BLaER1 treated with 17β-estradiol and CSF1 and Interleukin-3, amounts not matched to agents 10 nM and 100 nM (cell line): ENCODE measurements around the gene RAB35.

Experiments used
- H3K27ac ChIP-seq, 11 experiments: shearing (Covaris generic); formaldehyde crosslinking; 2 replicates each; pipeline ENCODE4 v1.8.1; 2022
- H3K27me3 ChIP-seq, 11 experiments: shearing (Covaris generic); formaldehyde crosslinking; 2 replicates each; pipeline ENCODE4 v1.8.1; 2022
- H3K36me3 ChIP-seq, 11 experiments: shearing (Covaris generic); formaldehyde crosslinking; 2 replicates each; pipeline ENCODE4 v1.8.1; 2022
- H3K4me1 ChIP-seq, 10 experiments: shearing (Covaris generic); formaldehyde crosslinking; 2 replicates each; pipeline ENCODE4 v1.8.1; 2022
- H3K4me2 ChIP-seq, 11 experiments: shearing (Covaris generic); formaldehyde crosslinking; 2 replicates each; pipeline ENCODE4 v1.8.1; 2022
- H3K4me3 ChIP-seq, 10 experiments: shearing (Covaris generic); formaldehyde crosslinking; 2 replicates each; pipeline ENCODE4 v1.8.1; 2022
- H3K9ac ChIP-seq, 11 experiments: shearing (Covaris generic); formaldehyde crosslinking; 2 replicates each; pipeline ENCODE4 v1.8.1; 2022
- H3K9me3 ChIP-seq, 11 experiments: shearing (Covaris generic); formaldehyde crosslinking; replicated peaks in 1 of 11; 2 replicates each; pipeline ENCODE4 v1.8.1; 2022
- H4K20me1 ChIP-seq, 11 experiments: shearing (Covaris generic); formaldehyde crosslinking; 2 replicates each; pipeline ENCODE4 v1.8.1; 2022
- Cebpa-rat ChIP-seq, 11 experiments: shearing (Covaris generic); IDR thresholded peaks; 2 replicates each; pipeline ENCODE4 v1.8.1; 2022

RAB35 gene

DNA sequence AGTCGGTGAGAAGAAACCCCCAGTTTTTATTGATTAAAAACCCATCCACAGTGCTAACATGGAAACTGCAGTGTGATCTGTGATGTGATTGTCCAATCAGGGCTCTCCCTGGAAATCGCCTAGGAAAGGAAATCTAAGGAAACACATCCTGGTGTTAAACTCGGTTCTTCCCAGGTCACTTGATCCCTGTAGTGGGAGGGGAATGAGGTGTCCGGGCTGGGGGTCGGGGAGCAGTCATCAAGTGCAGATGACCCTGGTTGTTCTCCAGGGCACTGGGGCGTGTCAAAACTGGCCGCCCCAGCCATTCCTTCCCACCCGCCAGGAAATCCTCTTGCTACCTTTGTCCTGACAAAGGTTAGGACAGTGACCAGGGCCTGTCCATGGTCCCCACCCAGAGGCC lies 20.8 kb downstream of the RAB35 start:
- peaks cover 60 to 96% (median 84%) of the 10 kb centered on the region in 11 experiments for H3K36me3 ChIP-seq
- H3K9me3 ChIP-seq: no peaks in the 10 kb centered on the region
- no peak overlapping the region for H3K27ac ChIP-seq
- no peak overlapping the region for H3K4me2 ChIP-seq
- peaks cover 55 to 100% (median 85%) of the 10 kb centered on the region in 11 experiments for H4K20me1 ChIP-seq
- H3K9ac ChIP-seq: no peak overlapping the region
- no peak for TF ChIP-seq Cebpa-rat (IDR thresholded peaks at IDR 0.05)
- no peaks in the 10 kb centered on the region for H3K27me3 ChIP-seq
- H3K4me3 ChIP-seq: no peak overlapping the region
- peaks cover 16 to 42% (median 27%) of the 10 kb centered on the region in 10 experiments for H3K4me1 ChIP-seq

GRCh38 chr12:120095331-120095730 lies 21.2 kb downstream of the RAB35 start:
- Histone ChIP-seq H4K20me1 (peaks cover 51 to 100% (median 81%) of the 10 kb centered on the region in 11 experiments), H3K36me3 (peaks cover 56 to 94% (median 81%) of the 10 kb centered on the region in 11 experiments), H3K27ac (no peak overlapping the region)

GRCh38 chr12:120094485-120094884 lies 22.1 kb downstream of the RAB35 start:
- peak overlapping the region in 5 of 11 experiments; percentile 4 to 47 (median 41); a peak in 7 of 22 replicates for H3K4me2 ChIP-seq
- H3K4me3 ChIP-seq: no peak overlapping the region
- H4K20me1 ChIP-seq: peaks cover 43 to 99% (median 72%) of the 10 kb centered on the region in 11 experiments
- no peaks in the 10 kb centered on the region for H3K9me3 ChIP-seq
- H3K4me1 ChIP-seq: peaks cover 10 to 29% (median 16%) of the 10 kb centered on the region in 10 experiments
- no peak overlapping the region for H3K27ac ChIP-seq
- H3K27me3 ChIP-seq: no peaks in the 10 kb centered on the region
- no peak for TF ChIP-seq Cebpa-rat (IDR thresholded peaks at IDR 0.05)
- H3K9ac ChIP-seq: peak overlapping the region in 5 of 11 experiments; percentile 5 to 36 (median 21); a peak in 1 of 22 replicates
- peaks cover 47 to 88% (median 73%) of the 10 kb centered on the region in 11 experiments for H3K36me3 ChIP-seq

More at GRCh38 chr12:120095331-120095730, 21.2 kb downstream of the RAB35 start:
- no peak for TF ChIP-seq Cebpa-rat (IDR thresholded peaks at IDR 0.05)
- Histone ChIP-seq H3K9me3 (no peaks in the 10 kb centered on the region), H3K4me1 (peaks cover 12 to 38% (median 24%) of the 10 kb centered on the region in 10 experiments), H3K4me2 (no peak overlapping the region), H3K27me3 (no peaks in the 10 kb centered on the region), H3K4me3 (no peak overlapping the region), H3K9ac (no peak overlapping the region)

DNA sequence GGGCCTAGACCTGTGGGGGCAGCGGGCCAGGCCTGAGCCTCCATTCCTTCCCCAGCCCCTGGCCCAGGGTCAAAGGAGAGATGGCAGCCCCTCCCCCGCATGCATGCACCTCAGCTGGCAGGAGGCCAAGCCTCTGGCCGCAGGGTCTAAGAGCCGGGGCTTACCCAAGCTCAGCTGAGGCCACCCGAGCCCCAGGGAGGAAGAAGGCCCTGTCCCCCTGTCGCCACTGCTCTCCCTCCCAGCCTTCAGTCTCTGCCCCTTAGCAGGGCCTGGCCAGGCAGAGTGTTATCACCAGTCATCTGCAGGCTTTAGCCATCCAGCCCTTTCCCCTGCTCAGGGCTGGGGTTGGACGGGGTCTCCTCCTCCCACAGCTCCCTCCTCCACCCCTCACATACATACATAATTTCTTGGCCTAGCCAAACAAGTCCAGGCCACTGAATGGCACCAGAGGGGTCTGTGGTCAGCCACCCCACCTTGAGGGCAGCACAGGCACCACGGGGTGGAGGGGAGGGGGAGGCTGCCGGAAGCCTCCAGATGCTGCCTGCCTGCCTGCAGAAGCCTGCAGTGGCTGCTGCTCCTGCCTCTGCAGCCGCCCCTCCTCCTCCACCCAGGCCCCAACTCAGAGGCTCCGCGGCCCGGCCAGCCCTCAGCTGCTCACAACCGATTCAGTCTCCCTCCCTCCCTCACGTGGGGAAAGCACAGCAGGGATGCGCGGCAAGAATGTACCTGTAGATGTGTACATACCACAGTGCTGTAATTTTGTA lies 22.8 kb downstream of the RAB35 start:
- TF ChIP-seq Cebpa-rat (IDR thresholded peaks at IDR 0.05): no peak
- Histone ChIP-seq H3K27ac (no peak overlapping the region), H3K9me3 (no peaks in the 10 kb centered on the region), H4K20me1 (peaks cover 36 to 92% (median 65%) of the 10 kb centered on the region in 11 experiments), H3K4me1 (peaks cover 10 to 22% (median 15%) of the 10 kb centered on the region in 10 experiments), H3K4me2 (peak overlapping the region in 4 of 11 experiments; percentile 6 to 47 (median 42); a peak in 7 of 22 replicates), H3K9ac (peak overlapping the region in 5 of 11 experiments; percentile 8 to 37 (median 19); a peak in 2 of 22 replicates), H3K27me3 (no peaks in the 10 kb centered on the region), H3K4me3 (no peak overlapping the region), H3K36me3 (peaks cover 40 to 81% (median 66%) of the 10 kb centered on the region in 11 experiments)

GRCh38 chr12:120093336-120093591 lies 23.3 kb downstream of the RAB35 start:
- Histone ChIP-seq H3K4me2 (peak overlapping the region in 2 of 11 experiments; percentile 41 to 47; a peak in 2 of 22 replicates), H3K9me3 (no peaks in the 10 kb centered on the region), H3K4me3 (no peak overlapping the region), H3K4me1 (peaks cover 9 to 18% (median 15%) of the 10 kb centered on the region in 10 experiments), H3K36me3 (peaks cover 35 to 76% (median 60%) of the 10 kb centered on the region in 11 experiments), H4K20me1 (peaks cover 33 to 87% (median 60%) of the 10 kb centered on the region in 11 experiments), H3K27ac (no peak overlapping the region), H3K9ac (0 out of 22 replicates have a peak overlapping the region, but pooled peaks of 2 of the 11 experiments have one; percentile 26 to 37), H3K27me3 (no peaks in the 10 kb centered on the region)
- TF ChIP-seq Cebpa-rat (IDR thresholded peaks at IDR 0.05): no peak

GRCh38 chr12:120092551-120093335 lies 23.8 kb downstream of the RAB35 start:
- no peak for TF ChIP-seq Cebpa-rat (IDR thresholded peaks at IDR 0.05)
- no peaks in the 10 kb centered on the region for H3K27me3 ChIP-seq
- no peak overlapping the region for H3K4me3 ChIP-seq
- H3K4me2 ChIP-seq: no peak overlapping the region
- H3K27ac ChIP-seq: no peak overlapping the region
- H3K9ac ChIP-seq: no peak overlapping the region
- peaks cover 33 to 83% (median 57%) of the 10 kb centered on the region in 11 experiments for H4K20me1 ChIP-seq
- no peaks in the 10 kb centered on the region for H3K9me3 ChIP-seq
- H3K36me3 ChIP-seq: peaks cover 30 to 72% (median 57%) of the 10 kb centered on the region in 11 experiments
- peaks cover 9 to 22% (median 18%) of the 10 kb centered on the region in 10 experiments for H3K4me1 ChIP-seq

GRCh38 chr12:120091371-120092090 lies 25.0 kb downstream of the RAB35 start:
- H3K4me3 ChIP-seq: no peak overlapping the region
- H3K9me3 ChIP-seq: no peaks in the 10 kb centered on the region
- no peak overlapping the region; a peak in 1 of 22 replicates for H3K9ac ChIP-seq
- no peak overlapping the region for H3K4me2 ChIP-seq
- no peaks in the 10 kb centered on the region for H3K27me3 ChIP-seq
- H3K36me3 ChIP-seq: peaks cover 19 to 60% (median 46%) of the 10 kb centered on the region in 11 experiments
- peaks cover 26 to 75% (median 47%) of the 10 kb centered on the region in 11 experiments for H4K20me1 ChIP-seq
- peaks cover 10 to 30% (median 26%) of the 10 kb centered on the region in 10 experiments for H3K4me1 ChIP-seq
- no peak for TF ChIP-seq Cebpa-rat (IDR thresholded peaks at IDR 0.05)
- H3K27ac ChIP-seq: no peak overlapping the region

DNA sequence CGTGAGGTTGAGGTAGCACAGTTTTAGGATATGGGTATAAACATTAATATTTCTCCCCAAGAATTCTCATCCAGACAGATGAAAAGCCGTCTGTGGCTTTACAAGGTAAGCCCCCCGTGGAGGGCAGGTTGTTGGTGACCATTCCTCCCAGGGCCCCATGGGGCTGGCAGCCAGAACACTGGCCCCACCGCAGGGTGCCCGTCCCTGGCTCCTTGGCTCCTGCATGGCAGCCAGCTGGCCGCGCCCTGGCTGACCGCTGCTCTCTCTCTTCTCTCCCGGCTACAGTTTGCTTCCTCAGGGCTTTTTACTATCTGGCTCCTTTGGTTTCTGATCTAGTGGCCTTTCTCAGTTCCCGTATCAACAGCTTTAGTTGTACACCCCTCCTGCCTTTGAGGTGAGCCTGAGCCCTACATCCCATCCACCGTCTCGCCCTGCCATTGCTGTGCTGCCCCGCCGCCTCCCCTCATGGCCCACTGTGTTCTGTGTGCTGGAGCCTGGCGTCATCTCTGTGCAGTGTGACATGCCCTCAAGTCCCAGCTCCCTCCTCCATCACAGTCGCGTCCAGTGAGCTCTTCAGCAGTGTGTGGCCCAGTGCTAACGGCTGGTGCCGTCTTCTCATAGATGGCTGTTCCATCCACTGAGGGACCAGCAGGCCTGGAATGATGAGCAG lies 25.8 kb downstream of the RAB35 start:
- Histone ChIP-seq H3K4me3 (no peak overlapping the region), H3K4me2 (no peak overlapping the region), H3K36me3 (peaks cover 11 to 52% (median 38%) of the 10 kb centered on the region in 11 experiments), H3K27ac (no peak overlapping the region), H3K4me1 (peaks cover 10 to 32% (median 28%) of the 10 kb centered on the region in 10 experiments), H3K9me3 (no peaks in the 10 kb centered on the region), H3K27me3 (no peaks in the 10 kb centered on the region), H3K9ac (no peak overlapping the region; a peak in 1 of 22 replicates), H4K20me1 (peaks cover 20 to 68% (median 39%) of the 10 kb centered on the region in 11 experiments; a peak in 21 of 22 replicates)
- TF ChIP-seq Cebpa-rat (IDR thresholded peaks at IDR 0.05): no peak
